T-helper 9 cell (primary cell): ENCODE results near the gene TMEM126B.
A peak's percentile ranks its signal among the peaks of the same experiment; 100 is the strongest.
"Not testable (repeated sequence)": the region's sequence is repeated elsewhere in the genome, so short reads cannot be mapped to it uniquely, and the experiment has no call there.

ENCODE experiments used
- DNase-seq: peaks from one replicate; pipeline ENCODE4 v3.0.0-alpha.2; 2020
- total RNA-seq, 2 donors: gene quantifications; one replicate each; lab custom pipeline; 2026; lab: John Stamatoyannopoulos, UW

Gene TMEM126B
- 17.4 to 38.0 reads per million in 2 donors for total RNA-seq

GRCh38 chr11:85627998-85628770, at the start of gene TMEM126B:
TSS of gene TMEM126B (plus strand) at chr11:85628593. CDS start at chr11:85628608, 15 bp downstream.
- DNase-seq: peak; percentile 91

GRCh38 chr11:85582111-85582510, 46.3 kb upstream of the TMEM126B start:
- DNase-seq: no peak

GRCh38 chr11:85589373-85589772, 39.0 kb upstream of the TMEM126B start:
- DNase-seq: no peak

GRCh38 chr11:85590848-85591483, 37.4 kb upstream of the TMEM126B start:
- DNase-seq: no peak

GRCh38 chr11:85595285-85595884, 33.0 kb upstream of the TMEM126B start:
- DNase-seq: no peak

GRCh38 chr11:85596886-85597285, 31.5 kb upstream of the TMEM126B start:
- no peak for DNase-seq

- DNase-seq: no peak
These were observed 29.3 kb upstream of the TMEM126B start for GRCh38 chr11:85599083-85599482.

- DNase-seq: no peak
These were observed 25.7 kb upstream of the TMEM126B start for GRCh38 chr11:85602526-85603213.

- DNase-seq: no peak
These were observed 25.2 kb upstream of the TMEM126B start for GRCh38 chr11:85603220-85603619.

- not testable (repeated sequence) for DNase-seq
These were observed 22.2 kb upstream of the TMEM126B start for GRCh38 chr11:85606237-85606636.

GRCh38 chr11:85608621-85609020, 19.8 kb upstream of the TMEM126B start:
- DNase-seq: not testable (repeated sequence)

- not testable (repeated sequence) for DNase-seq
These were observed 19.1 kb upstream of the TMEM126B start for GRCh38 chr11:85609286-85609685.

- not testable (repeated sequence) for DNase-seq
These were observed 16.8 kb upstream of the TMEM126B start for GRCh38 chr11:85611643-85612042.

- DNase-seq: no peak
These were observed 8.9 kb upstream of the TMEM126B start for GRCh38 chr11:85619499-85619898.

GRCh38 chr11:85620256-85620655, 8.1 kb upstream of the TMEM126B start:
- no peak for DNase-seq

GRCh38 chr11:85626496-85626895, 1.9 kb upstream of the TMEM126B start:
- DNase-seq: no peak

- no peak for DNase-seq
These were observed 928 bp upstream of the TMEM126B start, which contains the start of gene DLG2 for GRCh38 chr11:85627332-85627997. TSS of gene DLG2 (minus strand) at chr11:85627344.

GRCh38 chr11:85628771-85629341, 463 bp downstream of the TMEM126B start:
- no peak for DNase-seq

- no peak for DNase-seq
These were observed 6.4 kb downstream of the TMEM126B start for GRCh38 chr11:85634747-85635146.

- DNase-seq: no peak
These were observed 14.8 kb downstream of the TMEM126B start for GRCh38 chr11:85643191-85643614.

GRCh38 chr11:85647078-85647477, 18.7 kb downstream of the TMEM126B start:
- no peak for DNase-seq
